VCaP (cell line): ENCODE data around the gene MSH5.

Experiments used
- H3K27ac ChIP-seq: fragments of 450-650 bp; 2 replicates; pipeline ENCODE4 v1.5.1; 2017
- CTCF ChIP-seq: fragments of 450-650 bp; conservative IDR thresholded peaks from 2 replicates; pipeline ENCODE4 v1.5.1; 2017; ENCODE audit warnings: mild to moderate bottlenecking, moderate library complexity

Gene MSH5

GRCh38 chr6:31734821-31735406, 4.9 kb upstream of the MSH5 start:
- H3K27ac ChIP-seq: peak overlapping the region; percentile 99
- TF ChIP-seq CTCF: no peak

GRCh38 chr6:31736021-31736767, 3.6 kb upstream of the MSH5 start, which contains the start of gene CLIC1:
Gene CLIC1, minus strand, starts transcription at chr6:31736530. Its CDS starts 230 bp downstream, at chr6:31736300.
- TF ChIP-seq CTCF: no peak
- peak within 1 kb of the TSS; percentile 99 for H3K27ac ChIP-seq

GRCh38 chr6:31736768-31737314, 3.0 kb upstream of the MSH5 start:
- TF ChIP-seq CTCF: no peak
- peak overlapping the region; percentile 99 for H3K27ac ChIP-seq

GRCh38 chr6:31737315-31737990, 2.4 kb upstream of the MSH5 start:
- H3K27ac ChIP-seq: peak overlapping the region; percentile 99
- TF ChIP-seq CTCF: no peak

- H3K27ac ChIP-seq: peak overlapping the region; percentile 99
- TF ChIP-seq CTCF: peak; percentile 54
Measured at GRCh38 chr6:31737991-31738979, 1.5 kb upstream of the MSH5 start.

GRCh38 chr6:31740397-31741223, 805 bp downstream of the MSH5 start:
- peak overlapping the region; percentile 99 for H3K27ac ChIP-seq
- no peak for TF ChIP-seq CTCF
